ENCODE data around the gene FRMD1. TPM values are rescaled to one million over a fixed set of nuclear protein-coding genes. Genes with fewer than 3 reads are reported as not detected.

Gene FRMD1
- total and polyA plus RNA-seq, 2 experiments from 2014 or later, result 0.07 TPM; not detected in 1

DNA sequence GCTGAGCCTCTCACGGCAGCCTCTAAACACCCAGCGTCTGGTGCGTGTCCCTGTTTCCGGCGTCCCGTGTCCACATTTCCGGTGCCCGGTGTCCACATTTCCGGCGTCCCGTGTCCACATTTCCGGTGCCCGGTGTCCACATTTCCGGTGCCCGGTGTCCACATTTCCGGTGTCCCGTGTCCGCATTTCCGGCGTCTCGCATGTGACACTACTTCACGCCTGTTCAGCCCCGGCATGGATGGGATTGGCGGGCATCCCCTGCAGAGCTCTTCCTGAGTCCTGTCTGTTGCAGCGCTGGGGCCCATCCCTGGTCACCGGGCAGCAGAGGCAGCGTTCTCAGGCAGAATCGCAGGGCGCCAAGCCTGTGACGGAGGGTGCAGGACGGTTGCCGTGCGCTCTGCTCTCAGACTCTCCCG lies 3.2 kb downstream of the FRMD1 start:
- Histone ChIP-seq H4K20me1 (ENCODE audit: insufficient read depth, poor library complexity, severe bottlenecking) (no peaks in the 10 kb centered on the region), H3K4me3 (no peak overlapping the region), H3K27ac (no peak overlapping the region), H3K36me3 (replicated peaks; ENCODE audit: insufficient read depth, low read depth) (no peaks in the 10 kb centered on the region), H2AFZ (no peak overlapping the region), H3K9me3 (ENCODE audit: low read depth) (no peaks in the 10 kb centered on the region), H3K4me1 (ENCODE audit: insufficient read depth) (peaks cover 4% of the 10 kb centered on the region), H3K79me2 (no peaks in the 10 kb centered on the region), H3K4me2 (no peak overlapping the region), H3K27me3 (no peaks in the 10 kb centered on the region), H3K9me2 (replicated peaks; ENCODE audit: insufficient read depth) (no peaks in the 10 kb centered on the region)
- TF ChIP-seq CTCF (IDR thresholded peaks at IDR 0.05; ENCODE audit: poor library complexity), result no peak
- TF ChIP-seq EZH2phosphoT487 (IDR thresholded peaks at IDR 0.05; ENCODE audit: low read depth, severe bottlenecking, unreplicated experiment), result no peak
- no peak for TF ChIP-seq EZH2 (IDR thresholded peaks at IDR 0.05; ENCODE audit: borderline replicate concordance)
- WGBS (ENCODE audit: low lambda C conversion rate, missing lambda C conversion rate), result 93% methylated on average over 14 of the region's 34 CpGs
- DNase-seq (ENCODE audit: low spot score), result no peak

GRCh38 chr6:168075216-168075615 lies 3.8 kb downstream of the FRMD1 start:
- peaks cover 4% of the 10 kb centered on the region for H3K4me1 ChIP-seq (ENCODE audit: insufficient read depth)
- 91% methylated on average over 11 of the region's 13 CpGs for WGBS (ENCODE audit: low lambda C conversion rate, missing lambda C conversion rate)
- H3K79me2 ChIP-seq, result no peaks in the 10 kb centered on the region
- H3K27me3 ChIP-seq, result no peaks in the 10 kb centered on the region
- no peak overlapping the region for H3K4me3 ChIP-seq
- TF ChIP-seq EZH2 (IDR thresholded peaks at IDR 0.05; ENCODE audit: borderline replicate concordance) (no peak), CTCF (IDR thresholded peaks at IDR 0.05; ENCODE audit: poor library complexity) (no peak), EZH2phosphoT487 (IDR thresholded peaks at IDR 0.05; ENCODE audit: low read depth, severe bottlenecking, unreplicated experiment) (no peak)
- no peak for DNase-seq (ENCODE audit: low spot score)
- H3K27ac ChIP-seq, result no peak overlapping the region
- H3K4me2 ChIP-seq, result no peak overlapping the region
- no peaks in the 10 kb centered on the region for H4K20me1 ChIP-seq (ENCODE audit: insufficient read depth, poor library complexity, severe bottlenecking)
- H3K36me3 ChIP-seq (replicated peaks; ENCODE audit: insufficient read depth, low read depth), result no peaks in the 10 kb centered on the region
- H3K9me3 ChIP-seq (ENCODE audit: low read depth), result no peaks in the 10 kb centered on the region
- no peak overlapping the region for H2AFZ ChIP-seq
- no peaks in the 10 kb centered on the region for H3K9me2 ChIP-seq (replicated peaks; ENCODE audit: insufficient read depth)

- Histone ChIP-seq H3K79me2 (no peaks in the 10 kb centered on the region), H3K27ac (no peak overlapping the region), H3K36me3 (replicated peaks; ENCODE audit: insufficient read depth, low read depth) (no peaks in the 10 kb centered on the region), H3K9me3 (ENCODE audit: low read depth) (no peaks in the 10 kb centered on the region), H3K27me3 (no peaks in the 10 kb centered on the region), H4K20me1 (ENCODE audit: insufficient read depth, poor library complexity, severe bottlenecking) (no peaks in the 10 kb centered on the region), H3K4me1 (ENCODE audit: insufficient read depth) (peaks cover under 1% of the 10 kb centered on the region), H3K9me2 (replicated peaks; ENCODE audit: insufficient read depth) (no peaks in the 10 kb centered on the region), H3K4me3 (no peak overlapping the region), H2AFZ (no peak overlapping the region), H3K4me2 (no peak overlapping the region)
- WGBS (ENCODE audit: low lambda C conversion rate, missing lambda C conversion rate), result 83% methylated on average over 13 of the region's 13 CpGs
- no peak for DNase-seq (ENCODE audit: low spot score)
- no peak for TF ChIP-seq EZH2phosphoT487 (IDR thresholded peaks at IDR 0.05; ENCODE audit: low read depth, severe bottlenecking, unreplicated experiment)
- no peak for TF ChIP-seq CTCF (IDR thresholded peaks at IDR 0.05; ENCODE audit: poor library complexity)
- no peak for TF ChIP-seq EZH2 (IDR thresholded peaks at IDR 0.05; ENCODE audit: borderline replicate concordance)
These were observed 4.9 kb downstream of the FRMD1 start for GRCh38 chr6:168073937-168074730.

All from hepatocyte (in vitro differentiated cells).